ENCODE data around the gene CCDC136. TPM values are rescaled to one million over a fixed set of nuclear protein-coding genes. Genes with fewer than 3 reads are reported as not detected.

CCDC136 gene
- total RNA-seq, 1 experiment from 2014 or later = 1.1 TPM

GRCh38 chr7:128801667-128802418 is 10.1 kb downstream of the CCDC136 start:
- no peak for ATAC-seq
- Histone ChIP-seq H3K4me1 (ENCODE audit: control insufficient read depth, insufficient read depth, low read length) (no peaks in the 10 kb centered on the region), H3K36me3 (ENCODE audit: control insufficient read depth, insufficient read depth, low read length) (no peaks in the 10 kb centered on the region), H3K9me3 (ENCODE audit: control insufficient read depth, insufficient read depth, low read depth, low read length) (no peaks in the 10 kb centered on the region), H3K27me3 (ENCODE audit: control insufficient read depth, insufficient read depth, low read length) (peaks cover 2% of the 10 kb centered on the region; the same call in 1 of the 2 replicates), H3K27ac (ENCODE audit: low read length) (no peak overlapping the region), H3K4me3 (ENCODE audit: low read depth in 2 of 2, low read length in 2 of 2) (no peak overlapping the region)
- no TSS peak for BruUV-seq (replicated peaks)
- intact Hi-C loops (cut with micrococcal nuclease; ENCODE audit: unreplicated experiment) (no loop called here), in situ Hi-C loops (cut with HindIII; ENCODE audit: low pct_unique_long_range_greater_than_20kb, low sequenced_read_pairs) (no loop called here)
- TF ChIP-seq REST (IDR thresholded peaks at IDR 0.05; ENCODE audit: insufficient read depth in 1 of 2, low read depth in 2 of 2, low read length in 1 of 2) = peak in 1 of 2 experiments; percentile 46; a peak in 1 of 4 replicates
- no peak for TF ChIP-seq TCF7L2 (IDR thresholded peaks at IDR 0.05; ENCODE audit: low read depth, low read length)
- CTCF ChIA-PET = no interaction called here
- DNase-seq (ENCODE audit: low read depth, low spot score) = no peak
- POLR2A ChIA-PET = no interaction called here

- Histone ChIP-seq H3K27me3 (ENCODE audit: control insufficient read depth, insufficient read depth, low read length) (peaks cover 2% of the 10 kb centered on the region; the same call in 1 of the 2 replicates), H3K9me3 (ENCODE audit: control insufficient read depth, insufficient read depth, low read depth, low read length) (no peaks in the 10 kb centered on the region), H3K27ac (ENCODE audit: low read length) (no peak overlapping the region), H3K4me3 (ENCODE audit: low read depth in 2 of 2, low read length in 2 of 2) (no peak overlapping the region), H3K4me1 (ENCODE audit: control insufficient read depth, insufficient read depth, low read length) (no peaks in the 10 kb centered on the region), H3K36me3 (ENCODE audit: control insufficient read depth, insufficient read depth, low read length) (no peaks in the 10 kb centered on the region)
- intact Hi-C loops (cut with micrococcal nuclease; ENCODE audit: unreplicated experiment) = no loop called here
- no TSS peak for BruUV-seq (replicated peaks)
- ATAC-seq = no peak
- no peak for DNase-seq (ENCODE audit: low read depth, low spot score)
- POLR2A ChIA-PET = no interaction called here
- CTCF ChIA-PET = no interaction called here
- in situ Hi-C loops (cut with HindIII; ENCODE audit: low pct_unique_long_range_greater_than_20kb, low sequenced_read_pairs) = no loop called here
- no peak for TF ChIP-seq SIN3A (IDR thresholded peaks at IDR 0.05; ENCODE audit: borderline replicate concordance, insufficient read depth, low read depth, low read length)
- TF ChIP-seq TCF7L2 (IDR thresholded peaks at IDR 0.05; ENCODE audit: low read depth, low read length) = no peak
- no peak for TF ChIP-seq POLR2AphosphoS5 (IDR thresholded peaks at IDR 0.05; ENCODE audit: low read depth, low read length)
- no peak for TF ChIP-seq REST (IDR thresholded peaks at IDR 0.05; ENCODE audit: insufficient read depth in 1 of 2, low read depth in 2 of 2, low read length in 1 of 2)
- TF ChIP-seq CTCF (IDR thresholded peaks at IDR 0.05) = no peak
Measured at GRCh38 chr7:128804484-128804883, 12.7 kb downstream of the CCDC136 start.

Data from Panc1 (cell line).